OCI-LY1 (cell line): ENCODE data around the gene PLAAT5.

ENCODE experiments used
- H2AFZ ChIP-seq: fragments of 200-600 bp; sonication (generic), shearing (Covaris generic); 2 replicates; pipeline ENCODE4 v1.6.0; 2014; ENCODE audit warnings: antibody characterized with exemption, mild to moderate bottlenecking, low read length
- H3F3A ChIP-seq: fragments of 200-600 bp; sonication (generic), shearing (Covaris generic); 2 replicates; pipeline ENCODE4 v1.6.0; 2014; ENCODE audit warnings: mild to moderate bottlenecking, antibody characterized with exemption, low read length, moderate library complexity; ENCODE audit not compliant: insufficient read depth
- H3K27ac ChIP-seq: fragments of 200-600 bp; sonication (generic); 2 replicates; pipeline ENCODE4 v1.5.1; 2014; ENCODE audit warnings: low read length, mixed run types, mild to moderate bottlenecking, low read depth; ENCODE audit not compliant: poor library complexity, severe bottlenecking
- H3K27me3 ChIP-seq: fragments of 200-600 bp; sonication (generic); 2 replicates; pipeline ENCODE4 v1.6.0; 2014; ENCODE audit warnings: antibody characterized with exemption, mild to moderate bottlenecking, low read length, moderate library complexity; ENCODE audit not compliant: insufficient read depth
- H3K36me3 ChIP-seq: fragments of 200-600 bp; sonication (generic); 2 replicates; pipeline ENCODE4 v1.6.1; 2014; ENCODE audit warnings: mild to moderate bottlenecking, antibody characterized with exemption, low read length, moderate library complexity, mixed read lengths; ENCODE audit not compliant: insufficient read depth
- H3K4me1 ChIP-seq: fragments of 200-600 bp; sonication (generic); 2 replicates; pipeline ENCODE4 v1.5.1; 2014; ENCODE audit warnings: mild to moderate bottlenecking, low read length, moderate library complexity; ENCODE audit not compliant: insufficient read depth, severe bottlenecking
- H3K4me2 ChIP-seq: fragments of 200-600 bp; sonication (generic), shearing (Covaris generic); 2 replicates; pipeline ENCODE4 v1.6.1; 2014; ENCODE audit warnings: low read length
- H3K4me3 ChIP-seq: fragments of 200-600 bp; sonication (generic); 2 replicates; pipeline ENCODE4 v1.5.1; 2014; ENCODE audit warnings: low read length, low read depth, mild to moderate bottlenecking, mixed read lengths; ENCODE audit not compliant: poor library complexity, severe bottlenecking
- H3K79me2 ChIP-seq: fragments of 200-600 bp; shearing (Covaris generic); 2 replicates; pipeline ENCODE4 v1.6.1; 2016; ENCODE audit warnings: mixed run types, low read length, mixed read lengths; ENCODE audit not compliant: insufficient read depth
- H3K9ac ChIP-seq: fragments of 200-600 bp; sonication (generic), shearing (Covaris generic); 2 replicates; pipeline ENCODE4 v1.6.1; 2014; ENCODE audit warnings: mild to moderate bottlenecking, low read length, mixed read lengths
- H3K9me2 ChIP-seq: fragments of 200-600 bp; sonication (generic), shearing (Covaris generic); 2 replicates; pipeline ENCODE4 v1.6.1; 2014; ENCODE audit warnings: low read depth, mild to moderate bottlenecking, low read length, mixed read lengths
- H3K9me3 ChIP-seq: fragments of 200-600 bp; shearing (Covaris generic); 2 replicates; pipeline ENCODE4 v1.6.1; 2014; ENCODE audit warnings: low read length, mixed read lengths
- H4K20me1 ChIP-seq: fragments of 200-600 bp; sonication (generic), shearing (Covaris generic); 2 replicates; pipeline ENCODE4 v1.6.0; 2016; ENCODE audit warnings: mild to moderate bottlenecking, low read length; ENCODE audit not compliant: insufficient read depth
- EZH2 ChIP-seq: fragments of 200-600 bp; sonication (generic), shearing (Covaris generic); IDR thresholded peaks from 2 replicates; pipeline ENCODE4 v1.8.0; 2017; ENCODE audit warnings: borderline replicate concordance, mixed run types, mild to moderate bottlenecking, antibody characterized with exemption, low read length, moderate library complexity, mixed read lengths
- TF ChIP-seq, protein P1 (sequence below): fragments of 200-600 bp; sonication (generic), shearing (Covaris generic); IDR thresholded peaks from 2 replicates; pipeline ENCODE4 v1.5.1; 2017; ENCODE audit warnings: mild to moderate bottlenecking, antibody characterized with exemption, low read length, moderate library complexity, mixed read lengths

The PLAAT5 gene

DNA sequence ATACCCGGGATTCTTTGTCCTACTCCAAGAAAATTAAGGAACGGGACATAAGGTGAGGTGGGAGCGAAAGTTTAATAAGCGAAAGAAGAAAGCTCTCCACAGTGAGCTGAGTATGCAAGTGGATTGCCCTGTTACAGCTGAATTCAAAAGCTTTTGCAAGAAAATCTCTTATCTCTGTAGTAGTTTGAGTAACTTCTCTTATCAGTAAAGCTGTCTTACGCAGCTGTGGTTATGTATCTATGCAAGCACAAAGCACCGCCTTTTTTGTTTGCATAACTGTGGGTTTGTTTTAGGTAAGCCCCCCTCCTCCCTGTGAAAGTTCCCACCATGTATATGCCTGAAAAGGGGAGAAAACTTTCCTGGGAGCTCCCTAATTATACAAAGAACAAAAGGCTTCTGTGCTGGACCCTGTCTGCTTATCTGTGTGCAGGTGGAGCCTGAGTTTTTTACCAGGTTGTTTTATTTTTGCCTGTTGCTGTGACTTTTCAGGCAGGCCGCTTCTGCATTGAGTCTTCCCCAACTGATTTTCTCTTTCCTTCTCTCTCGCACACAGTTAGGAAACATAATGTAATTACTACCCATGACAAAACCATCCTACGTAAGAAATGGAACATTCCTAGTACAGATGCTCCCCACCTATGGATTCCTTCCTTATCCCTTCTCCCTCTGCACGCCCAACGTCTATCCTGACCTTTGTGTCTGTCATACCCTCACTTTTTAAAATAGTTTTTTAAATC lies 837 bp upstream of the PLAAT5 start:
- Histone ChIP-seq H3K9me2 (no peaks in the 10 kb centered on the region), H3K4me3 (no peak overlapping the region), H3K79me2 (no peaks in the 10 kb centered on the region), H3K9ac (no peak overlapping the region), H3K4me2 (no peak overlapping the region), H3K9me3 (no peaks in the 10 kb centered on the region), H3K27ac (no peak overlapping the region), H3K27me3 (no peaks in the 10 kb centered on the region), H3K36me3 (no peaks in the 10 kb centered on the region), H3K4me1 (no peaks in the 10 kb centered on the region), H4K20me1 (no peaks in the 10 kb centered on the region), H3F3A (no peaks in the 10 kb centered on the region), H2AFZ (no peak overlapping the region)
- no peak for TF ChIP-seq EZH2
- TF ChIP-seq, protein P1, sequence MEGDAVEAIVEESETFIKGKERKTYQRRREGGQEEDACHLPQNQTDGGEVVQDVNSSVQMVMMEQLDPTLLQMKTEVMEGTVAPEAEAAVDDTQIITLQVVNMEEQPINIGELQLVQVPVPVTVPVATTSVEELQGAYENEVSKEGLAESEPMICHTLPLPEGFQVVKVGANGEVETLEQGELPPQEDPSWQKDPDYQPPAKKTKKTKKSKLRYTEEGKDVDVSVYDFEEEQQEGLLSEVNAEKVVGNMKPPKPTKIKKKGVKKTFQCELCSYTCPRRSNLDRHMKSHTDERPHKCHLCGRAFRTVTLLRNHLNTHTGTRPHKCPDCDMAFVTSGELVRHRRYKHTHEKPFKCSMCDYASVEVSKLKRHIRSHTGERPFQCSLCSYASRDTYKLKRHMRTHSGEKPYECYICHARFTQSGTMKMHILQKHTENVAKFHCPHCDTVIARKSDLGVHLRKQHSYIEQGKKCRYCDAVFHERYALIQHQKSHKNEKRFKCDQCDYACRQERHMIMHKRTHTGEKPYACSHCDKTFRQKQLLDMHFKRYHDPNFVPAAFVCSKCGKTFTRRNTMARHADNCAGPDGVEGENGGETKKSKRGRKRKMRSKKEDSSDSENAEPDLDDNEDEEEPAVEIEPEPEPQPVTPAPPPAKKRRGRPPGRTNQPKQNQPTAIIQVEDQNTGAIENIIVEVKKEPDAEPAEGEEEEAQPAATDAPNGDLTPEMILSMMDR = no peak

DNA sequence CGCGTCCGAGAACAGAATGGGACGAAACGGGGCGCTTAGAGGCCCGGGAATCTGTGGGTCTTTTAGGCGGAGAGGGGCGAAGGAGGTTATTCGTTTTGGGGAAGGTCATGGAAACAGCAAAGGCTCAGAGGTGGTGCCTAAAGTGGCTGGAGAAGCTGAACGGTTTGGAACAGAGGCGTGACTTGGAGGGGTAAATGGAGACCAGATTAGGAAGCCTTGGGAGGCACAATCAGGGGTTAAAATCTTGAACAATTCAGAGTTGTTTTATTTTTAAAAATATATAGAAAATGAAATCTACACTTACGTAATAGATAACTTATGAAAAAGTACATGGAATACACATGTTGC lies 247 bp upstream of the PLAAT5 start:
- no peaks in the 10 kb centered on the region for H3F3A ChIP-seq
- H3K9me2 ChIP-seq = no peaks in the 10 kb centered on the region
- no peak overlapping the region for H2AFZ ChIP-seq
- no peak overlapping the region for H3K4me3 ChIP-seq
- H3K4me2 ChIP-seq = no peak overlapping the region
- no peaks in the 10 kb centered on the region for H3K4me1 ChIP-seq
- no peaks in the 10 kb centered on the region for H3K27me3 ChIP-seq
- no peak overlapping the region for H3K27ac ChIP-seq
- no peaks in the 10 kb centered on the region for H4K20me1 ChIP-seq
- H3K79me2 ChIP-seq = no peaks in the 10 kb centered on the region
- TF ChIP-seq, protein P1 = no peak
- TF ChIP-seq EZH2 = no peak
- H3K9me3 ChIP-seq = no peaks in the 10 kb centered on the region
- no peaks in the 10 kb centered on the region for H3K36me3 ChIP-seq
- H3K9ac ChIP-seq = no peak overlapping the region

DNA sequence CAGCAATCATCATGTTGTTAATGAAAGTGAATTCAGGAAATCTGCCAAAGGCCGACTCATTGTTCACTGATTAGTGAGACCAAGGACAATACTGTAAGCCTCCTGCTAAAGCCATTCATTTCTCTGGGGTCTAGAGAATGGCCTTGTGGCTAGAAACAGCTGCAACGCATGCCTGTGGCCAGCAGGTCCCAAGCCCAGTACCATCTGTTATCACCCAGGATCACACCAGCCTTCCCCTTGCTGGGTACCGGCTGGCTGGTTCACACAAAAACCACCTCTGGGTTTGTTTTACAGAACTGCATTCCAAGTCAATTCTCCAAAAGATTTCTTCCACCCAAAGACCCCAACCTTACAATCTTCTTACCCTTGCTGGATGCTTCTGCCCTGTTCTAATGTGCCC lies 1.1 kb downstream of the PLAAT5 start:
- no peaks in the 10 kb centered on the region for H3K79me2 ChIP-seq
- H3K4me1 ChIP-seq = no peaks in the 10 kb centered on the region
- H3K27me3 ChIP-seq = no peaks in the 10 kb centered on the region
- no peak overlapping the region for H3K4me2 ChIP-seq
- H3K27ac ChIP-seq = no peak overlapping the region
- H3K36me3 ChIP-seq = no peaks in the 10 kb centered on the region
- no peak overlapping the region for H3K4me3 ChIP-seq
- H3F3A ChIP-seq = no peaks in the 10 kb centered on the region
- H3K9ac ChIP-seq = no peak overlapping the region
- no peak for TF ChIP-seq EZH2
- TF ChIP-seq, protein P1 = no peak
- H4K20me1 ChIP-seq = no peaks in the 10 kb centered on the region
- no peaks in the 10 kb centered on the region for H3K9me3 ChIP-seq
- H2AFZ ChIP-seq = no peak overlapping the region
- H3K9me2 ChIP-seq = no peaks in the 10 kb centered on the region
